ENCODE results near the gene SNRNP35.
"Not testable (repeated sequence)": the region's sequence is repeated elsewhere in the genome, so short reads cannot be mapped to it uniquely, and the experiment has no call there.

The SNRNP35 gene

GRCh38 chr12:123457980-123458779 lies at the start of gene SNRNP35:
TSS of gene SNRNP35 (plus strand) at chr12:123458139. CDS start at chr12:123465541, 7,402 bp downstream.
- DNase-seq = peak; percentile 93

DNA sequence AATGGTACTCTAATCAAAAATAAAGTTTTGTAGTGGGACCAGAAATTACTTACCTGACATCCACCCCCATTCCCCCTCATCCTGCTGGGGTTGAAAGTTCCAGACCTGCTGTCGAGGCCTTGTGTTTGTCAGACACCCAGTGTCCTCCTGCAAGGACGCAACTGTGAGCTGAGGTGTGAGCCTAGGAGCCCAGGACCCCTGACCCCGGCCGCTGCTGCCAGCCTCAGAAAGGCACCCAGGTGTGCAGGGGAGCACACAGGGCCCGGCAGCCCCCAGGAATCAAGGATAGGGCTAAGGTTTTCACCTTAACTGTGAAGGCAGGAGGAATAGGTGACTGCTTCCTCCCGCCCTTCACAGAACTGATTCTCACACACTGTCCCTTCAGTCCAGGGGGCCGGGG lies 49.3 kb upstream of the SNRNP35 start:
- DNase-seq = not testable (repeated sequence)

DNA sequence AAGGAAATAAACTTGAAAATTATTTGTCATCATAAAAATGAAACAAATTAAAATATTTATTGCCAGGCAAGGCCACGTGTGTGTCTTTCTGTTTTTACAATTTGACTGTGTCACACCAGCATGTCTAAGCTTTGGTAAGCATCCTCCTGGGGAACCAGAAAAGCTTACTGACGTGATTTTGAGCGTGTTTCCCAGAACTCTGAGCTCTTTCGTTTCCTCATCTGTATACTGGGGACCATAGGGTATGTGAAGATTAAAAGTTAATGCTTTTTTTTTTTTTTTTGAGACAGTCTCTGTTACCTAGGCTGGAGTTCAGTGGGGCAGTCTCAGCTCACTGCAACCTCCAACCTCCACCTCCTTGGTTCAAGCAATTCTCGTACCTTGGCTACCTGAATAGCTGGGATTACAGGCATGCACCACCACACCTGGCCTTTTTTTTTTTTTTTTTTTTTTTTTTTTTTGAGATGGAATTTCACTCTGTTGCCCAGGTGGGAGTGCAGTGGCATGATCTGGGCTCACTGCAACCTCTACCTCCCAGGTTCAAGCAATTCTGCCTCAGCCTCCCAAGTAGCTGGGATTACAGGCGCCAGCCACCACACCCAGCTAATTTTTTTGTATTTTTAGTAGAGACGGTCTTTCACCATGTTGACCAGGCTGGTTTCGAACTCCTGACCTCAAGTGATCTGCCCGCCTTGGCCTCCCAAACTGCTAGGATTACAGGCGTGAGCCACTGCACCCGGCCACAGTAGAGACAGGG lies 48.5 kb upstream of the SNRNP35 start:
- DNase-seq = not testable (repeated sequence)

DNA sequence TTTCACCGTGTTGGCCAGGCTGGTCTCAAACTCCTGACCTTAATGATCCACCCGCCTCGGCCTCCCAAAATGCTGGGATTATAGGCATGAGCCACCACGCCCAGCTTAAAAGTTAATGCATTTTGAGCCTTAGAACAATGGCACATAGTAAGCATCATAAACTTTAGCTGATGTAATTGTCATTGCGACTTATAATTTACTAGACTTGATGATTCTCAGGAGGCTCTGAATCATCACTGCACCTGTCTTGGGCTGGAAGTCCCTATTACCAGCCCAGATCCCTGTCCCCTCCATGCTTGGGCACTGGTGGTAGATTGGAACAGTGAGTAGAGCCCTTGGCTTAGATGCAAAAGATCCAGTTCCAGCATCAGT lies 47.9 kb upstream of the SNRNP35 start:
- no peak for DNase-seq

DNA sequence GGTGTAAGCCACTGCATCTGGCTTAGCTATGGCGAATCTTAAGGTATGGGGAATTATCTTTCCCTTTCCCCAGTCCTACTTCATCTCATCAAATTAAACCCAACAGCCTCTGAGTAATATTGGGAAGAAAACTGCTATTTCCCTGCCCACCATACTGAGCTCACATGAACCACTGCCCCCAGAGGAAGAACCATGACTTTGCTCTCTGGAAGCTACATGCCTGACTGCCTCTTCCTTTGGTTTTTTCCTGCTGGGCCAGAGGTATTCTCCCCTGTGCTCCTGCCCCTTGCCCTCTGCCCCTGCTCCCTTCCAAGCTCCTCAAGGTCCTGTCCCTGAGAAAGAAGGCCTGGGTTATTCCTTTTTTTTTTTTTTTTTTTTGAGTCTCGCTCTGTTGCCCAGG lies 36.6 kb upstream of the SNRNP35 start:
- DNase-seq = no peak

GRCh38 chr12:123427036-123427769 lies 30.7 kb upstream of the SNRNP35 start:
- DNase-seq = no peak

DNA sequence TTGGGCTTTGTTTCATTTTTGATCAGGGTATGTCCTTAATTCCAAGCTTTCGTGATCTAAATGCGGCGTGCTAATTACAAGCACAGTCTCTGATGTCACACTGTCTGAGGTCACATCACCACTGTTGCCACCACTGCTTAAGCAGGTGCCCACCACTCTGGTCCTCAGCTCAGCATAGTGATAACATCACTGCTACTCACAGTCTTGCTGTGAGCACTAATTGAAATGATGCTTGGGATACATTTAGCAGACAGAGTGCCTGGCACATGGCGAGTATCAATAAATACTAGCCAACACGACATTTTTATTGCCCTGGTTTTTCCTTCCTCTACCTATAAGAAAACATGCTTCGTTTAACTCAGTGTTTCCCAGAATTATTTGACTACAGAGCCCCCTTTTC lies 29.3 kb upstream of the SNRNP35 start:
- DNase-seq = no peak

DNA sequence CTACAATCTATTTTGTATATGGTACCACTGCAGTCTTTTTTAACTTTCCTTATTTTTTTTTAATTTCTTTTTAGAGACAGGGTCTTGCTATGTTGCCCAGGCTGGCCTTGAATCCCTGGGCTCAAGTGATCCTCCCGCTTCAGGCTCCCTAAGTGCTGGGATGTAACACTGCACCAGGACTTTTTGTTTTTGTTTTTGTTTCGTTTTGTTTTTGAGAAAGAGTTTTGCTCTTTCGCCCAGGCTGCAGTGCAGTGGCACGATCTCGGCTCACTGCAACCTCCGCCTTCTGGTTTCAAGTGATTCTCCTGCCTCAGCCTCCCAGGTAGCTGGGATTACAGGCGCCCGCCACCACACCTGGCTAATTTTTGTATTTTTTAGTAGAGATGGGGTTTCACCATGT lies 28.8 kb upstream of the SNRNP35 start:
- DNase-seq = not testable (repeated sequence)

DNA sequence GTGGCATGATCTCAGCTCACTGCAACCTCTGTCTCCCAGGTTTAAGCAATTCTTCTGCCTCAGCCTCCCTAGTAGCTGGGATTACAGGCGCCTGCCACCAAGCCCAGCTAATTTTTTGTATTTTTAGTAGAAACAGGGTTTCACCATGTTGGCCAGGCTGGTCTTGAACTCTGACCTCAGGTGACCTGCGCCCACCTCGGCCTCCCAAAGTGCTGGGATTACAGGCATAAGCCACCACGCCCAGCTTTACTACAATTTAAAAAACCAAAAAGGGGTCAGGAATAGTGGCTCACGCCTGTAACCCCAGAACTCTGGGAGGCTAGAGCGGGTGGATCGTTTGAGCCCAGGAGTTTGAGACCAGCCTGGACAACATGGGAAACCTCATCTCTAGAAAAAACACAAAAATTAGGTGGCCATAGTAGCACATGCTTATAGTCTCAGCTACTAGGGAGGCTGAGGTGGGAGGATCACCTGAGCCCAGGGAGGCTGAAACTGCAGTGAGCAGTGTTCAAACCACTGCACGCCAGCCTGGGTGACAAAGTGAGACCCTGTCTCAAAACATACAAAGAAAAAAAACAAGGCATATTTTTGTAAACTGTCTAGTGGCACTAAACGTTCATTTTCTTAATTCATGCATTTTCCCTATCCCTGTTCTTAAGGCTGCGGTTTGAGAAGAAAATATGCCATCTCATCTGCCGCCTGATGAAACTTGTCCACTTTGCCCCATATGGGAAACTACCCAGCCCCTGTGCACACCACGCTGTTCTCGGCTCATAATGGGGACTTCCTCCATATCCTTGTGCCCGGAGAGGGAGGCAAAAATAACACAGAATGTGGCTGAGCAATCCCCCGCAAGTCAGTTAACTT lies 25.8 kb upstream of the SNRNP35 start:
- DNase-seq = not testable (repeated sequence)

DNA sequence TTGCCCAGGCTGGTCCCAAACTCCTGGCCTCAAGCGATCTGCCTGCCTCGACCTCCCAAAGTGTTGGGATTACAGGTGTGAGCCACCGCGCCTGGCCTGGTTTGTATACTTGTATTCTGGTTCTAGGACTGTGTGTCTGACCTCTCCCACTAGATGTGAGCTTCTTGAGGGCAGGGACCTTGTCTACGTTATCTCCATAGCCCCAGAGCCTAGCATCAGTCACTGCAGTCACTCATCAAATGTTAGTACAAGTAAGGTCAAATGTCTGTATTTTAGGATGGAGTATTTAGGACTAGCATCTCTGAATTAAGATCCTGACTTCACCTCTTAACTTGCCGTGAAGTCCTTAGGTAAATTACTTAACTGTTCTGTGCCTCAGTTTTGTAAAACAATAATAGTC lies 24.3 kb upstream of the SNRNP35 start:
- no peak for DNase-seq

GRCh38 chr12:123435636-123436016 lies 22.3 kb upstream of the SNRNP35 start:
- no peak for DNase-seq

GRCh38 chr12:123436017-123436964 lies 21.6 kb upstream of the SNRNP35 start, which contains the start of gene RILPL2:
TSS of gene RILPL2 (minus strand) at chr12:123436684. CDS start at chr12:123436420, 264 bp downstream.
- DNase-seq = peak; percentile 52

- DNase-seq = no peak
Observed at GRCh38 chr12:123441523-123442164, 16.3 kb upstream of the SNRNP35 start.

DNA sequence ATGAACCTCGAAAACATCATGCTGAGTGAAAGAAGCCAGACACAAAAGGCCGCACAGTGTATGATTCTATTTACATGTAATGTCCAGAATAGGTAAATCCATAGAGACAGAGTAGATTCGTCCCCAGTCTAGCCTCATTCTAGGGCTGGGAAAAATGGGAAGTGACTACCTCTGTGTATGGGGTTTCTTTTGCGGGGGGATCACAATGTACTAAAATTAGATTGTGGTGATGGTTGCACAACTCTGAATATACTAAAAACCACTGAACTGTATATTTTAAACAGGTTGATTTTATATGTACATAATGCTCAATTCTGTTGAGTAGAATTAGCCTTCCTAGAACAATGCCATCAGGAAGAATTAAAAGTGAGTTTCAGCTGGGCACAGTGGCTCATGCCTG lies 15.2 kb upstream of the SNRNP35 start:
- no peak for DNase-seq

DNA sequence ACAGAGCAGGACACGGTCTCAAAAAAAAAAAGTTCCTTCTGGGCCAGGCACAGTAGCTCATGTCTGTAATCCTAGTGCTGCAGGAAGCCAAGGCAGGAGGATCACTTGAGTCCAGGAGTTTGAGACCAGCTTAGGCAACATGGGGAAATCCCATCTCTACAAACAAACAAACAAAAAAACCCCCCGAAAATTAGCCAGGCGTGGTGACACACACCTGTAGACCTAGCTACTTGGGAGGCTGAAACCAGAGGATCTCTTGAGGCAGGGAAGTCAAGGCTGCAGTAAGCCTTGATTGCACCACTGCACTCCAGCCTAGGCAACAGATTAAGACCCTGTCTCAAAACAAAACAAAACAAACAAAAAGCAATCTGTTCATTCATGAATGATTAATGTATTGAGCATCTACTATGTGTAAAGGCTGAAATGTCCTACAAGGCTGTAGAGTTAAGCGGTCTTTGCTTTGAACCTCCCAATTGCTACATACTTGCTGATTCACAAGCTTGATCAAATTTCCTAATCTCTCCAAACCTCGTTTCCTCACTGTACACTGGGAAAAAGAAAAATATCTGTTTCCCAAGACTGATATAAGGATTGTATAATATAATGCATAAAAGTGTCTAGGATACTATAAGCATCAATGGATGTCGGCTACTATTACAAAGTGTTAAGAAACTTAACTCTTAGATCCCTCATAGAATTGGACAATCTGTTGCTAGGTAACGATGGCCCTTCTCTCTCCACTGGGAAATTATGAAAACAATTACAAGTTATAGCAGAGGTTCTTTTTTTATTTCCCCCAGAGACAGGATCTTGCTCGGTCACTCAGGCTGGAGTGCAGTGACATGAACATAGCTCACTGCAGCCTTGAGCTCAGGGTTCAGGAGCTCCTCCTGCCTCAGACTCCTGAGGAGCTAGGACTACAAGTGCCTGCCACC lies 13.6 kb upstream of the SNRNP35 start:
- no peak for DNase-seq

DNA sequence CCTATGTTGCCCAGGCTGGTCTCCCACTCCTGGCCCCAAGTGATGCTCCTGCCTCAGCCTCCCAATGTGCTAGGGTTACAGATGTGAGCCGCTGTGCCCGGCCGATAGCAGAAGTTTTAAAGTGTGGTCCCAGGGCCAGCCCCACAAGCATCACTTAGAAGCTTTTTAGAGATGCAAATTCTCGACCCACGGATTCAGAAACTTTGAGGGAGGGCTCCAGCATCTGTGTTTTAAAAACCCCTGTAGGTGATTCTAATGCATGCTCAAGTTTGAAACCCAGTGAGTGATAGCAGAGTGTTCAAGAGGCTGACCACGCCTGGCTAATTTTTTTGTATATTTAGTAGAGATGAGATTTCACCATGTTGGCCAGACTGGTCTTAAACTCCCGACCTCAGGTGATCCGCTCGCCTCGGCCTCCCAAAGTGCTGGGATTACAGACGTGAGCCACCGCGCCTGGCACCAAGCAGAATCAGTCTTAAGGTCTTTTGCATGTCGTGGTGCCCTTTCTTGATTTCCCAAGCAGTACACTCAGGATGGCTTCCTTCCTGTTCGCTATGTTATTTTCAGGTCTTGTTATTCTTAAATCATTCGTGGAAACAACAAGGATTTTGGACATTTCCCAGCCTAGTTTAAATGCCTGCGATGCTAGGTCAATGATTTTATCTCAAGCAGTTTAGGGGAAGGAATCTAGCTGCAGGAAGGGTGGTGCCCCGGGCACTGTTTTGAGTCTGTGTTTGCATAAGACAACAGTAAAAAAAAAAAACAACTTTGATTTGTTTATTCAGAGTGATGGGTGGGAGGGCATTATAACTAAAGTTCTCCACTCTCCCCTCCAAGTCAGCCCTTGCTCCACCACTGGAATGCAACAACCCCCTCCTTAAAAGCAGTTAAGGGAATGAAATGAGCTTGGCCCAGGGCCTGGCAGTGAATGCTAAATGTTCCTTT lies 12.3 kb upstream of the SNRNP35 start:
- no peak for DNase-seq

- no peak for DNase-seq
Observed at GRCh38 chr12:123446333-123446713, 11.6 kb upstream of the SNRNP35 start.

DNA sequence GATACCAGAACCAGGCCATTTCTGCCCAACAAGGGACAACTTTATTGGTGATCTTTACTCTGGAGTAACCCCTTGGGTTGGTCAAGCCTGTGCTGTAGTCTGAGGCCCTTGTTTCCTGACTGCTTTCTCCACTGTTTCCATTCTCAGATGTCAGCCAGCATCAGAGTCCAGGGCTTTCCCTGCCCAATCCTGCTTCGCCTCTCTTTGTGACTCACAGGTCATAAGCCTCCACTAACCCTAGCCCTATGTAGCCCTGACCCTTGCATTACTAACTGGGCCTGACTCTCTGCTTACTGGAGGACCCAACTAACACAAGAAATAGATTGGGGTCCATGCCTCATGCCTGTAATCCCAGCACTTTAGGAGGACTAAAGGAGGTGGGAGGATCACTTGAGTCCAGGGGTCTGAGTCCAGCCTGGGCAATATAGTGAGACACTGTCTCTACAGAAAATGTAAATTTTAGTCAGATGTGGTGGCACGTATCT lies 8.6 kb upstream of the SNRNP35 start:
- DNase-seq = no peak

All from NCI-H510A (cell line).